ENCODE results near the gene SEPTIN1.
A peak's percentile ranks its signal among the peaks of the same experiment; 100 is the strongest.

Gene SEPTIN1

DNA sequence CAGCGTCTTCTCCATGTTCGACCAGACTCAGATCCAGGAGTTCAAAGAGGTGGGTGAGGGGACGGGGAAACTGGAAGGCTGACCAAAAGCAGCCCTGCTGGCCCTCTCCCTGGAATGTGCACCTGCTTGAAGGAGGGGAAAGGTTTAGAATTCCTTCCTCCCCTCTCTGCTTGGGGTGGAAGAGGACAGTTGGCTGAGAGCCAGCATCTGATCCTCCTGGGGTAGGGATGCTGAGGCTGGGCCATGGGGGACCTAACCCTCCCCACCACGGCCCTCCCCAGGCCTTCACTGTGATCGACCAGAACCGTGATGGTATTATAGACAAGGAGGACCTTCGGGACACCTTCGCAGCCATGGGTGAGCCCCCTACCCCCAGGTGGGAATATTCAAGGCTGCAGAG is 6.5 kb downstream of the SEPTIN1 start:
- no peak for DNase-seq

DNA sequence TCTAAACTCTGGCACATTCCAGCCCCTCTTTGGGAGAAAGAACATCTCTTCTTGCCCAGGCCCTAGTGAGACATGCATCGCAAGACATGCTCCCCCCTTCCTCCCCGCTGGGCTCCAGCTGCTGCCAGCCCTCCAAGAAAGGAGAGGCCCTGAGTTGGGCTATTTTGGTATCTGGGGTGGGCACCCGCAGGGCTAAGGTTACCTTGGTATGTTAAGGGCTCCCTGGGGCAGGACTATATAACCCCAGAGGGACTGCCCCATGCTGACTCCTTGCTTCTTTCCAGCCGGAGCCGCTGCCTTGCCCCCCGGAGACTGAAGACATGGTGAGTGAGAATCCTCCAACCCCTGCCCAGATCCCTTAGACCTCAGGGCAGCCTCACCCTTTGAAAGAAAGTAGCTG is 7.8 kb downstream of the SEPTIN1 start, which contains the start of gene MYL11:
MYL11 (plus strand) TSS at position 265 of the 400 bp plus-strand sequence; CDS start at position 321, 56 bp downstream.
- DNase-seq: no peak

DNA sequence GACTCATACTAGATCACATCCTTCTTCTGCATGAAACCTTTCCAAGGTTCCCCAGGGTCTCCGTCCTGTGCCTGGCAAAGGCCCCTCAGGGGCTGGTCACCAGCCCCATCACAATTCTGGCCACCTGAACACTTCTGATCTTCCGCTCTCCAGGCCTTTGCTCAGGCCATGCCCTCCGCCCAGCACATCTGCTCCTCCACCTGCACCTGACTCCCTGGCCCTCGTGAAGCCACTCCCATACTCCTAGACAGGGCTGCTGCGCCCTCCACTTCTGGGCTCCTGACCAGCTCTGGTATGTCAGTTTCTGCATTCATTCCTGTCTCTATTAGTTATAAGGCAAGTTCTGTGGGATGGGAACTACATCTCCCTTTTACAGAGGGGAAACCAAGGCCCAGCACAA is 9.6 kb downstream of the SEPTIN1 start:
- DNase-seq: no peak

DNA sequence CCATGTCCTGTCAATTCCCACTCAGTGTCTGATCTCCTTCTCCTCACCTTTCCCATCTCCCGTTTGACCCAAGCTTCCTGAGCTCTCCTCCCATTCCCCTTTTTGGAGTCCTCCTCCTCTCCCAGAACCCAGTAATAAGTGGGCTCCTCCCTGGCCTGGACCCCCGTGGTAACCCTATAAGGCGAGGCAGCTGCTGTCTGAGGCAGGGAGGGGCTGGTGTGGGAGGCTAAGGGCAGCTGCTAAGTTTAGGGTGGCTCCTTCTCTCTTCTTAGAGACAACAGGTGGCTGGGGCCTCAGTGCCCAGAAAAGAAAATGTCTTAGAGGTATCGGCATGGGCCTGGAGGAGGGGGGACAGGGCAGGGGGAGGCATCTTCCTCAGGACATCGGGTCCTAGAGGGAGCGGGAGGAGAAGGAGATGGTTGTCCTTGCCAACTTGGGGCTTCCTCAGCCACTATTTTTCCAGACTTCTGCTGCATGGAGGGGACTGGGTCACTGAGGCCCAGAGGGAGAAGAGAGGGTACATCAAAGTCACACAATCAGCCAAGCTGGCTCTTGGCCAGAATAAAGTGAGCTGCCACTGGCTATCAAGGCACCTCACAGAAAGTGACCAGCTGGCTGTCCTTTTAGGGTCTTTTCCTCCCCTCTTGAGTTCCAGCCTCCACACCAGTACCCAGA is 10.2 kb downstream of the SEPTIN1 start:
- DNase-seq: no peak

DNA sequence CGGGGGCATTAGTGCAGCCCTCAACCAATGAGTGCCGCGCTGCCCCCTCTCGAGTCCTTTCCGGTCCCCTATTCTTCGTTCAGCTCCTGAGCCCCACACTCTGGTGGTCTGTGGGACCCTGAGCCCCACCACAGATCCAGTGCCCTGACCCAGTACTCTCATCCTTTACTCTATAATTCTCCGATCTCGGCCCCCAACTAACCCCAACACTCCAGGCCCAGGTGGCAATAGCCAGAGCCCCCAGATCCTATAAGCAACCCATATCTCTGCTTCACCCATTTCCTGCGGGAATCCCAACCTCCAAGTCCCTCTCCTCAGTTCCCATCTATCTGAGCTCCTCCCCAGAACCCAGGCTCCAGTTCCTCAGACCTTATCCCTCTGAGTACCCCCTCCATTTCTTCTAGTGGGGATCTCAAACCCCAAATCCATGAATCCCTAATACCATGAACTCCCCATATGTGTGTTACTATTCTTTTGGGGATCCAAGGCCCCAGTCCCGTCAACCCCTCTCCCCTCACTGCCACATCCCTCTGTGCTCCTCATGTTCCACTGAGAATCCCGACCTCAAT is 11.0 kb downstream of the SEPTIN1 start:
- no peak for DNase-seq

DNA sequence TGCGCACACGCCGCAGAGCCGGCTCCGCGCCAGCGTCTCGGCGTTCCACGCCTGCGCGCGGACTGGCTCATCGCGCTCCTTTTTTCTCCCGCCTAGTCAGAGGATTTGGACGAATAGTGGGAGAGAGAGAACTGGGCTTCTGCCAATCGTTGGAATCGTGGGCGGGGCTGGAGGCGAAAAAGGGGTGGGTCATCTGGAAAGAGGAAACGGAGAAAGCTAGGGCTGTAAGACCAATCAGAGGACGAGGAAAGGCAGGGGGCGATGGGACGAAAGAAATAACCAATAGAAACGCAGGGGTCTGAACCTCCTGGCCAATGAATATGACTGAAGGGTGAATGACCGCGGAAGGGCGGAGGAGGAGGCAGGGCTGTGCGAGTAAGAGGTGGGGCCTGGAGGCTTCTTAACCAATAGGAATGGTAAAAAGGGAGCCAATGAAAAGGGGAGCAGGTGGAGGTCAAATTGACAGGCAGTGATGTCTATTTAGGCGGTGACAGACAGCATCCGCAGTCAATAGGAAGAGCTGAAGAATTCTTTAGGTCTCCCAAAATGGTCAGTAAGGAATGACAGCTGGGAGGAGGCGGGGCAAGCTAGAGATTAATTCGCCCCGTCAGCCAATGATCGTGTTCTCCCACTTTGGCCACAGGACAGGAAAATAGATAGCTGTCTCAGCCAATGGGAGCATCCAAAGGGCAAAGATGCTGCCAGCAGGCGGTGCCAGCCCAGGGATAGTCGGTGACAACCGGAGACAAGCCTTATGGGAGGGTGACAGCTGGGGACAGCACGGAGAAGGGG is 11.7 kb downstream of the SEPTIN1 start, which contains the start of gene TBC1D10B:
TBC1D10B (minus strand) TSS at position 39 of the 792 bp plus-strand sequence. CDS start 311 bp downstream, outside the sequence.
- DNase-seq: peak; percentile 99 to 100 (median 100)

DNA sequence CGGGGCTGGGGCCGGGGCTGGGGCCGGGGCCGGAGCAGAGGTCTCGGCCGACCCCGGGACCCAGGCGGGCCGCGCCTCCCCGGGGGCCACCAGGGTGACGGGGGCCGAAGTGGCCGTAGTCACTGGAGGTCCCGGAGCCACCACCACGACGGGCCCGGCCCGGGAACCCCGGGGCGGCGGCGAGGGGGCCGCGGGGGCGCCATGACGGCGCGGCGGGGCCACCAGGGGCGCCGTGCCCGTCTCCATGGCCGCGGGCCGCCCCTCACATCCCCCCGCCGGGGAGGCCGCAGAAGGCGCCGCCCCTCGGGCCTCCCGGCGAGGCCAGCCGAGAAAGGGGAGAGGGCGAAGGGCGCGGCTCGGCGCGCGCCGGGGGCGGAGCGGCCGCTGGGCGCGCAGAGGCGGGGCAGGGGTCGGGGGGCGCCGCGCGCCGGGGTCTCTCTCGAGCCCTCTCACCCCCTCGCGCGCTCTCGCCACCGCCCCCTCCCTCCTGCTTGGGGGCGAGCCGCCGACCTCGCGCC is 12.4 kb downstream of the SEPTIN1 start:
- DNase-seq: no peak

DNA sequence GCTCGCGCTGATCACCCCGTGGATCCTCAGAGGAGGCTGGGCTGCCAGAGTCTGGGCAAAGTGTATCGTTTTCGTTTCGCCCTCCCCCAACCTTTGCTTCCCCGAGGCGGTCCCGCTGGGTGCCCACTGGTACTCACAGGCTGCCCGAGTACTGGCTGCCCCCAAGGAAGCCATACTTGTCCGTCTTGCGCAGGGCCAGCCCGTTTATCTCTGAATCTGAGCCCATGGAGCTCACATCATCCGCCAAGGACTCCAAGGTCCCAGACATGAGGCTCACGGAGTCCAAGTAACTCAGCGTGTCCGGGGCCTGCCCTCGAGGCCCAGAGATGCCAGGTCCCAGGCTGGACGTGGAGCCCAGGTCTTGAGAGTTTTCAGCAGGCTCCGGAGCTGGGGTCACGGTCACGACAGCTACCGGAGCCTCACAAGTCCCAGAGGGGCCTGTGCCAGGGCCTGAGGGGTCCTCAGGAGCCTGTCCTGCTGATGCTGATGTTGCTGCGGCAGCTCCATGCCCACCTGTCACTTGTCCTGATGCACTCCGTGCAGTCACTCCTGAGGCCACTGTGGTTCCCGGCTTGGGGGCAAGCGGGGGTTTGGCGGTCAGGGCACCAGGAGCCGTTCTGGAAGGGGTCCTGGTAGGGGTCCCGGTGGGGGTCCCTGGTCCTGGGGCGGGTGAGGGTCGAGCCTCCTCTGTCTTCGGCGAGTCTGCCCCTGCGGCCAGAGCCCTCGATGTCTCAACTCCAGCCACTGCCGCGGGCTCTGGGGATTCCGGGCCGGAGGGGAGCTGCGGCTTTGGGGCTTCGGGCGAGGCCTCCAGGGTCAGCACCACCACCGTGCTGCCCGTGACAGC is 13.0 kb downstream of the SEPTIN1 start:
- DNase-seq: peak; percentile 14 to 47 (median 25)

DNA sequence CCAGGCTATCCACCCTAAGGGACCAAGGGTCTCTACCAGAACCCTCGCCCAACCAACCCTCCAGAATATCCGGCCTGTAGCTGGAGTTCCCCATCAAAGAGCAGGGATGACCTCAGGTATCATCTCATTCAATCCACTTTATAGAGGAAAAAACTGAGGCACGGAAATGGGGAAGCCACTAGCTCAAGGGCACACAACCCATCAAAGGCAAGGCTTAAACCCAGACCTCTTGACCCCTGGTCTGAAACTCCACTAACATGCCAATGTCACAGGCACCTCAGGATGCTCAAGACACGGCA is 13.6 kb downstream of the SEPTIN1 start:
- peak in 2 of 3 donors; percentile 26 to 28 for DNase-seq

DNA sequence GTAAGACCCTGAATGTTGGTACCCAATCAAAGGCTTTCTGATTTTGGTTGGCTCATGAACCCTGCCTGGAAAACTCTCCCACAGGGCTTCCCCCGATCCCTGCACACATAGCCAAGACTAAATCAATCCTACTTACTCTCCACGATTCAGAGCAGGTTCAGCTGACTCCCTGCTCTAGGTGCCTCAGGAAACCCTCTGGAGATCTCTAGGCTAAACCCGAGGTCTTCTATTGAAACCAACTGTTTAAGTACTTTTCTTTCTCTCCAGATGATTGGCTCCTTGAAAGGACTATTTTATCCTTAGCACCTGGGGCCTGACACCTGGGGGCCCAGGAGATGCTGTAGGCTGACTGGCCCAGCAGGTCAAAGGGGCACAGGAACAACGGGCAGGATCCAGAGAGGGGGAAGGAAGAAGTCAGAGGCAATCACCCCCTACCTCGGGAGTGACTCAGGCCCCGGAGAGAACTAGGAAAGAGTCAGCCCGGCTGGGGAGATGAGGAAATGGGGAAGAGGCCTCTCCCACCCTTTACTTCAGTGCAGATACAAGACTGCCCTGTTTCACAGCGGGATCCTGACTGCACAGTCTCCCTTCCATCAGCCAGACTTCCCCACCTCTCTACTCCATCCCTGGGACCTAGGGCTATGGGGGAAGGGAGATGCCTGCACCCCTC is 14.1 kb downstream of the SEPTIN1 start:
- DNase-seq: peak; percentile 87 to 89 (median 88)

DNA sequence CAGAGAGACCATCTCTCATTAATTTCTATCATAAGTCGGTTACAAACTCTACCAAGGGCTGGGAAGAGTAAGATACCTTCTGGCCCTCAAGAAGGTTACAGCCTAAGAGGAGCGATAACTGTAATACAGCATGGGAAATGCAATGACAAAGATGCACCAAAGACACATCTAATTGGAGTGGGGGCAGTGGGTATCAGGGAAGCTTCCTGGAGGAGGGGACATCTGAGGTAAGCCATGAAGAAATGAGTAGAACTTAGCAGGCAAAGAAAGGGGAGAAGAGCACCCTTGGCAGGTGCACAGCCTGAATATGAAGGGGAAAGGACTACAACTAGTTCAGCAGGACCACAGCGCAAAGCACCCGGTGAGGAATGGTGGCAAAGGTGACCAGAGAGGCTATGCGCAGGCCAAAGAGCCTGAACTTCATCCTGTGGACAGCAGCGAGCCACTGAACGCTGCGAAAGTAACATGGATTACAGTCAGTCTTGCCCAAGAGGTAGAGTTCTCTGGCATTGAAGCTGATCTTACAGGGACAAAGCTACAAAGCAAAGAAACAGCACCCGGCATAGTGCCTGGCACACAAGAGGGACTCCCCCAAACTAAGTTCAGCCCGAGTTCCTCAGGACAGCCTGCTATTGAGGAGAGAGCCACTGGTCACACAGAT is 14.9 kb downstream of the SEPTIN1 start:
- DNase-seq: no peak

DNA sequence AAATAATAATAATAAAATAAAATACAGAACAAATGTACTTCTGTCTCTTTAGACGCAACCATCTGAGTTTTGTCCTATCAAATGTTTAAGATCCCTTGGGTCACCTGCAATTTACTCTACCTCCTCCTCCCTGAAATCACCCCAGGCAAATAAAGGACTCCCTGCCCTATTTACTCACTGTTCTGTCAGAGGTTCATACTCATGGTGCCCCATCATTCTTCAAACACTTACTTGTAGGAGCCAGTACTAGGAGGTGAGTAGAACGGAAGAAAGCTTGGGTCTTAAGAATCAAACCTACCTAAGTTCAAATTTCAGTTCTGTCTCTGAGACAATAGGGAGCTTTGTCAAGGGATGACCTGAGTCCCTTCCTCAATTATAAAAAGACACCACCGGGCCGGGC is 15.8 kb downstream of the SEPTIN1 start:
- DNase-seq: no peak

DNA sequence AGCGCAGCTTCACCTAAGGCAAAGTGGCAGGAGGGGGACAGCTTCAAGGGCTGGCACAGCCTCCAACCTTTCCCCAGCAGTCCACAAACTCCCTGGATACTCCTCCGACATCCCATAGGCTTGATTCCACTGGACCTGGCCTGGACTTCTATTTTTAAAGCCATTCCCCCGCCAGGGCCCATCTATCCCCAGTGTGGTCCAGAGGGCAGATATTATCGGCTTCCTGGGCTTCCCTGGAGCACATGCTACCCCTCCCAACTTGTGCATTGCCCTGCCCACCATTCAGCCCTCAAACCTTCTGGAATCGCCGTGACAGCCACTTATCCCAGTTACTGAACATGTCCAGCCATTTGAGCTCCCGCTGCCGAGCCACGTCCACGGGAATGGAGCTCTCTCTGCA is 17.2 kb downstream of the SEPTIN1 start:
- no peak for DNase-seq

DNA sequence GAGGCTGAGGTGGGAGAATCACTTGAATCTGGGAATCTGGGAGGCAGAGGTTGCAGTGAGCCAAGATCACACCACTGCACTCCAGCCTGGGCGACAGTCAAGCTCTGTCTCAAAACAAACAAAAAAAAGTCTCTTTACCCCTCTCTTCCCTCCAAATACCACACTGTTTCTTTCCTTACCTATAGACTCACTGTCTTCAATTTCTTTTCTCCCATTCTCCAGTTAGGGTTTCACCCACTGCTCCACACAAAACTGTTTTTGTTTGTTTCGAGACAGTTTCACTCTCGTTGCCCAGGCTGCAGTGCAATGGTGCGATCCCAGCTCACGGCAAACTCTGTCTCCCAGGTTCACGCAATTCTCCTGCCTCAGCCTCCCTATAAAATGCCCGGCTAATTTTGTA is 21.2 kb downstream of the SEPTIN1 start:
- DNase-seq: no peak

DNA sequence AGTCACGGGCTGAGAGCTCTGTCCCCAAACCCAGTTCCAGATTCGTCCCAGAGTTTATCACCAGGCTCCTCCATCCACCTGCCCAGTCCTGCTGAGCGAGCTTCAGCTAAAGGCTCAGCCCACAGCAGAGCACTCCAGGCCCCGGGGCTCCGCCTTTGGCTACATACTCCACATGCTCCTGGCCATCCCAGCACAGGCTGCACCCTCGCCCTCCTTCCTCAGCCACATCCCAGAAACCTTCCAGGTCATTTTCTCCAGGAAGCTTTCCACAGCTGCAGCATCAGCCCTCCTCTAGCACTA is 22.5 kb downstream of the SEPTIN1 start:
- no peak for DNase-seq

DNA sequence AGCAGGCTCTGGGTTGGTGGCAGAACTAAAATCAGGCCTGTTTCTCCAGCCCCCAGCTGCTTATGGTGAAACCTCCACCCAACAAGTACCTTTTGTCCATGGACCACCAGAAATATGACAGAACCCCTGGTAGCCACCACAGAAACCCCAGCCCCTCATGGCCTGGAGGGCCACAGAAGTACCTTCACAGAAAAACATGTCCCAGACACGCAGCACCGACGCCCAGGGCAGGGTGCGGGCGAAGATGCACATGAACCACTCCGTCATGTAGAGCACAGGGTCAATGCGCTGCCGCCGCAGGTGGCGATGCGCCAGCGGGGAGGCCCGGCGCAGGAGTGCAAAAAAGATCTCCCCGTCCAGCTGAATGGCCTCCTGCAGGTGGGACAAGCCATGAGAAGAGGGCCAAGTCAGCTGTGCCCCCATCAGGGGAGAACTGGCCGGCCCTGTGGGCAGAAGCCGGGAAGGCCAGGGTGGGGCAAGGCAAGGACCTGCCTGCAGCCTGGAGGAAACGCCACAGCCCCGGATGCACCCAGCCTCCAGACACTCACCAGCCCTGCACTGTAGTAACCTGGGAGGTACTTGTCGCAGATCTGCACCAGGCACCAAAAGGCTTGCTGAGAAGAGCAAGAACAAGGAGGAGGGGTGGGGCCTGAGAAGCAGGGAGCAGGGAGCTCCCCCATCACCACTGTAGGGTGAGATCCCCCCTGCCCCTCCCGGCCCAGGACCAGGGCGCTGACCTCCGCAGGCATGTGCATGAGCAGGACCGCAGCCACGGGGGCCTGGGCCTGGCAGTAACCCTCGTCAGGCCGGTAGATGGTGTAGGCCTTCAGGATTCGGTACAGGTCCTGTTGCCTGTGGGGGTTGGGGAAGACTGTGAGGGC is 23.1 kb downstream of the SEPTIN1 start:
- DNase-seq: no peak

DNA sequence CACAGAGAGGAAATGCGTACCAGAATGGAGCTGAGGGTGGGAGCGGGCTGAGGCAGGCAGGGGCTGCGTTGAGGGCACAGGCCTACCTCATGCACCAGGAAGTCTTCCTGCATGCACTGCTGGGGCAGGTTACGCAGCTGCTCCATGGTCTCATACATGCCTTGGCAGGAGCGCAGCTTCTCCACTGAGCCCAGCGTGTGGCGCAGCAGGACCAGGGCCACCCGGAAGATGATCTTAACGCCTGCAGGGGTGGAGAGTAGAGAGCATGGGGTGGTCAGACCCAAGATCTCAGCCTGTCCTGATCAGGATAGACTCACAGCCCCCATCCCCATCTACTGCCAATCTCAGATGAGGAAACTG is 23.8 kb downstream of the SEPTIN1 start:
- no peak for DNase-seq

DNA sequence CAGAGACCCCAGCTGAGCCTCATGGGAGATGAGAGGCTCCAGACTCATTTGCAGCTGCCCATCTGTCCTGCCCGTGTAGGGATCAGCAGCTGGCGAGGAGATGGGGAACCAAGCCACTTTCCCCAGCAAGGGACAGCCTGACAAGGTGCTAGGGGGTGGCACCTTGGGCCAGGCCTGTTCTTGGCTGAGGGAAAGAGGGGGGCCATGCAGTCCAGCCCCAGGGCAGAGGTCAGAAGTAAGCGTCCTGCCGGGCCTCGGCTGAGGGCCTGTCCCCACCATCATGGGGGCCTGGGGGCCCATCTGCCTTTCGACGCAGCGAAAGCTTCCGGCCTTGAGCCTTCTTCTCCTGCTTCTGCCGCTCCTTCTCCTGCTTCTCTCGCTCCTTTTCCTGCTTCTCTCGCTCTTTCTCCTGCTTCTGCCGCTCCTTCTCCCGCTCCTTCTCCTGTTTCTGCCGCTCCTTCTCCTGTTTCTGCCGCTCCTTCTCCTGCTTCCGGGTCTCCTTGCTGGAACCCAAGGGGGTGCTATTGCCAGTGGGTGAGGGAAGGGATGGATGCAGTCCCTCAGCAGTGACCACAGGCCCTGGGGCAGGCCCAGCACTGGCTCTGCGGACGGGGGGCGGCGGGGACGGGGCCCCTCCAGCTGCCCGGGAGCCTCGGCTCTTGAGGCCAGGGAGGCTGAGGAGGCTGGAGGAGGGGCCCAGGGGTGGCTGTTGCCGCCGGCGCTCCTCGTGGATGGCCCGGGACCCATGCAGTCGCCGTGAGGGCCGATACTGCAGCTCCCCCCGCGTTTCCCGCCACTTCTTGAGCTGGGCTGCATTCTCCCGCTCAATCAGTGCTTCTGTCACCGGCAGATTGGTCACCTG is 24.4 kb downstream of the SEPTIN1 start:
- no peak for DNase-seq

DNA sequence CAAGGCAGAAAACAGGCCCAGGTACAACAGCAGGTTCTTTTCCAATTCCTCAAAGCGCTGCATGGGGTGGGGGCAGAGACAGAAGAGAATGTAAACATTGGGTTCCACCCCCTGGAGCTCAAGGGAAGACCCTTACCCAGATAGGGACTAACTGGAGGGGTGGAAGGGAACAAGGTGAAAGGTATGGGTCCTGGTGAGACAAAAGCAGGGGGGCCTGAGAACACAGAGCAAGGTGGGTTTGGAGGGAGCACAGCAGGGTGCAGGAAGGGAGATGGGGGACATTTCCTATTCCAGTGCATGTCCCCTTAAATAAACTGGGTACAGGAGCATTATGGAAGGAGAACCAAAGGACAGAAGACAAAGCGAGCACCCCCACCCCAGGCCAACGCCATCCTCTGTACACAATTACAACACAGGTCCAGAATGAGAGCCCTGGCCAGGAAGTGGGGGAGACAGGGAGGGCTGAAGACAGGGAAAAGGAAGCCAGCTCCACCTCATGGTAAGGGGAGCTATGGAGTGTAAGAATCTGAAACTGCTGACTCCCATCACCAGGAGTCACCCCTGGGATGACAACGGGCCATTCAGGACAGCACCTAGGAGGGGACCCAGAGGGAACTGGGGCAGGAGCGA is 25.2 kb downstream of the SEPTIN1 start:
- DNase-seq: no peak
